Left renal pelvis (tissue), 4 donors: Measurements from ENCODE around the gene RBPJL. TPM values are rescaled to one million over a fixed set of nuclear protein-coding genes. Genes with fewer than 3 reads are reported as not detected.

Experiments
- DNase-seq, 4 donors: peaks; one replicate each; pipeline ENCODE4 v3.0.0-alpha.2; 2013; ENCODE audit warnings: low read depth in 4 of 4, low spot score in 3 of 4
- polyA plus RNA-seq, 4 donors: library from polyadenylated mRNA; unstranded; fragments of 120-200 nt; gene quantifications; one replicate each; pipeline ENCODE4 v1.2.1, GENCODE V29; 2013; ENCODE audit not compliant: insufficient read length in 4 of 4

Gene RBPJL
- polyA plus RNA-seq, 4 donors: not detected

GRCh38 chr20:45316150-45317080 is 9.8 kb downstream of the RBPJL start:
- DNase-seq: no peak

- no peak for DNase-seq
These were observed 11.2 kb downstream of the RBPJL start for GRCh38 chr20:45317826-45318225.

- no peak for DNase-seq
These were observed 11.8 kb downstream of the RBPJL start for GRCh38 chr20:45318386-45318939.

- DNase-seq: no peak
These were observed 12.3 kb downstream of the RBPJL start for GRCh38 chr20:45318948-45319347.

GRCh38 chr20:45320948-45321595 is 14.4 kb downstream of the RBPJL start:
- DNase-seq: no peak

GRCh38 chr20:45322952-45323383 is 16.3 kb downstream of the RBPJL start:
- no peak for DNase-seq

GRCh38 chr20:45323731-45324130 is 17.1 kb downstream of the RBPJL start:
- no peak for DNase-seq

- DNase-seq: no peak
These were observed 18.7 kb downstream of the RBPJL start for GRCh38 chr20:45325371-45325770.

- no peak for DNase-seq
These were observed 21.8 kb downstream of the RBPJL start for GRCh38 chr20:45328451-45328850.

GRCh38 chr20:45329497-45330319 is 23.1 kb downstream of the RBPJL start:
- DNase-seq: no peak

- DNase-seq: no peak
These were observed 23.8 kb downstream of the RBPJL start for GRCh38 chr20:45330476-45330875.

- no peak for DNase-seq
These were observed 30.1 kb downstream of the RBPJL start for GRCh38 chr20:45336530-45337366.

- DNase-seq: no peak
These were observed 30.9 kb downstream of the RBPJL start for GRCh38 chr20:45337367-45338120.

- DNase-seq: no peak
These were observed 31.7 kb downstream of the RBPJL start for GRCh38 chr20:45338121-45339030.

- DNase-seq: no peak
These were observed 32.4 kb downstream of the RBPJL start for GRCh38 chr20:45339084-45339483.

GRCh38 chr20:45339799-45340198 is 33.2 kb downstream of the RBPJL start:
- DNase-seq: no peak

GRCh38 chr20:45340236-45340847 is 33.7 kb downstream of the RBPJL start:
- DNase-seq: no peak

GRCh38 chr20:45340951-45341350 is 34.3 kb downstream of the RBPJL start:
- no peak for DNase-seq
